HG02970 (cell line): ENCODE data around the gene FYCO1.

Experiments used
- ATAC-seq: cut with Tn5 transposase; IDR thresholded peaks from one replicate; pipeline ENCODE4 v1.9.1; 2021; ENCODE audit warnings: mild to moderate bottlenecking, moderate library complexity, moderate number of reproducible peaks; ENCODE audit not compliant: unreplicated experiment, low FRiP score

The FYCO1 gene

GRCh38 chr3:45922950-45923590 is 72.6 kb downstream of the FYCO1 start:
- no peak for ATAC-seq

DNA sequence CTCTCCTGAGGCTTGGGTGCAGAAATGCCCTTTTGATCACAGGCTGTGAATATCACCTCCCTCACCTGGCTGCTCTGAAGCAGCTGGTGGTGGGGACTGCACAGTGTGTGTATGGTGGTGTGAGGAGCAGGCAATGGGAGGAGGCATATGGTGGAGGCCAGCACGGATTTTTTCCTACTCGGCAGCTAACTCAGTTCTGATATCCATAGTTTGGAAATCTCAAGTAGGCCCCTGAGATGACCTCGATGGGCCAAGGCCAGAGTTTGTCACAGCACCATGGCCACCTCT is 73.6 kb downstream of the FYCO1 start:
- no peak for ATAC-seq

- no peak for ATAC-seq
Observed at GRCh38 chr3:45921158-45922038, 74.2 kb downstream of the FYCO1 start.

DNA sequence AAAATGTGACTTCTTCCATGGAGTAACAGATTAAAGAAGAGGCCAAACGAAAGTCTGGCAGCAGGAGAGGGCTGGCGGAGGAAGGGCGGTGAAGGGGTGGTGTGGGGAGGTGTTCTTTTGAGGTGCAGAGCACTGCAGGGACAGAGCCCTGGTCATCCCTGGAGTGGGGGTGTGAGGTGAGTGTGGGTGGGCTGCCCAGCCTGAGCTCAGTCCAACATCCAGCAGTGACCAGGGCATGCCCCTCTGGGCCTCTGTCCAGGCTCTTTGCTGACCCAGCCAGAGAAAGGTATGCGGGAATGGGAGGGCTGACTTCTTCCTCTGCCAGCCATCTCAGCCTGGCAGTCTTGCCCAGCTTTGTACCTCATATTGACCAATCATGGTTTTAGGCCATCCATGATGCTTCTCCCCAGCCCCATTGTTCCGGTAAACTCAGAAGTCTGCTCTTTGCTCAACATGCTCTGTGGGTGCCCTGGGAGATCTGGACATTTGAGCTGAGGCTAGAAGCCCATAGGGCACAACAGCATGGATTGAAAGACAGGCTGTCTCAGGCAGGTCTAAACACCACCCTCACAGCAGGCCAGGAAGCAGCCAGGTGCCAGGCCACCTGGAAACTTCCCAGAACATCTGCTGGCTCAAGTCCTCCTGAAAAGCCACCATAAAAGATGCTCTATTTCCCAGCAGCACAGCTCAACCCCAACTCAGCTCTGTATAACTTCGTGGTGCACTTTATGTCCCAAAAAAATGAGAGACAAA is 78.3 kb downstream of the FYCO1 start:
- ATAC-seq, result no peak

DNA sequence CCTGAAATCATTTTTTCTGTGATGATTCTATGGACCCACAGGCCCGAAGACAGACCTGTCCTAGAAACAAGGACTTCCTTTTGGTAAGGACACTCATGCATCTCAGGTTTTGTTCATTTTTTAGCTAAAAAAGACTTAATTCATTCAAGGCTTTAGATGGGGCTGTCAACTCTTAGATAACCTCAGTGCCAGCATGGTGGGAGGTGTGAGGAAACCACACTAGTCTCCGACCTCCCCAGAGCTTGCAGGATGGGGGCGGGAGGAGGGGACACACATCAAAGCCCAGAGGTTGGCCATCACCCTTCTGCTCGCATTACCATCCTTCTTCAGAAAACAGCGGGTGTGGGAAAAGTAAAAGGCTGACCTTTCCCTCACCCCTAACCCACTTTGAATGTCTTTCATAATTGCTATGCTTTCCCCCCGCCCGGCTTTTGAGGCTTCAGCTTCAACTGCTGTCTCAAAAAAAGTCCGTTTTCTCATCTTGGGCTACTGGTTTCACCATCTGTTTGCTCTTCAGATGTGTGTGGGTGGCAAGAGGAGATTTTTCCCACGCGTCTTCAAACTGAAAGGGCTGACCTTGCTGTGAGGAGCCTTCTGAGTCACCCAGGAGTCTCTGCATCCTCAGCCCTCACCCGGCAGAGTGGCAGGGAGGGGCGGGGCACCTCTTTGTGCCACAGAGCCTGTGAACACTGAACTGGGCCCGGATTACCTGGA is 79.9 kb downstream of the FYCO1 start:
- peak; percentile 83 for ATAC-seq

- no peak for ATAC-seq
Observed at GRCh38 chr3:45915059-45915439, 80.6 kb downstream of the FYCO1 start.

GRCh38 chr3:45914362-45915058 is 81.1 kb downstream of the FYCO1 start:
- no peak for ATAC-seq

DNA sequence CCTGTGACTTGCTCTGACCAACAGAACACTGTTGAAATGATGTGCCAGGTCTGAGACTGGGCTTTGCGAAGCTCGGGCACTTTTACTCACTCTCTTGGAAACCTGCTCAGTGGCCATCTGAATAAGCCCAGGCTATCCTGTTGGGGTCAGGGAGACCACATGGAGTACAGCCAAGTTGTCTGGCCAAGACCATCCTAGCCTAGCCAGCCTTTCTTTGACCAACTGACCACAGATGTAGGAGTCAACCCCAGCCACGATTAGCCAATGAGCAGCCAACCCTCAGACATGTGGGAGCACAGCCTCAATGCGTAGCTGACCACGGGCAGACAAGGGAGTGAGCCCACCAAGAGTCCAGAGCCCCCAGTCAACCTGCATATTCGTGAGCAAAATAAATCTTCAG is 83.2 kb downstream of the FYCO1 start:
- ATAC-seq, result no peak

- ATAC-seq, result no peak
Observed at GRCh38 chr3:45911511-45912226, 84.0 kb downstream of the FYCO1 start.

DNA sequence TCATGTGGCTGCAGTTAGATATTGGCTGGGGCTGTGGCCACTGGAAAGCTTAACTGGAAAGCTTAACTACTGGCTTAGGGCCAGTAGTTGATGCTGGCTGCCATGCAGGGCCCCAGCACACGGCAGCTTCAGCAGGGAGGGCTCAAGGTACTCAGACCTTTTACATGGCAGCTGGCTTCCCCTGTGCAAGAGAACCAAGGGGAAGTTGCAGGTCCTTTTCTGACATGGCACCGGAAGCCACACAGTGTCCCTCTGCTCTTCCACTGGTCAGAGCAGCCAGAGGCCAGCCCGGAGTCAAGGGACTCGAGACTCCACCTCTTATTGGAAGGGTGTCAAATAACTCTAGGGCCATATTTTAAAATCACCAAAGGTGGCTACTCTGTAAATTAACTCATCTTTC is 84.7 kb downstream of the FYCO1 start:
- ATAC-seq, result no peak

DNA sequence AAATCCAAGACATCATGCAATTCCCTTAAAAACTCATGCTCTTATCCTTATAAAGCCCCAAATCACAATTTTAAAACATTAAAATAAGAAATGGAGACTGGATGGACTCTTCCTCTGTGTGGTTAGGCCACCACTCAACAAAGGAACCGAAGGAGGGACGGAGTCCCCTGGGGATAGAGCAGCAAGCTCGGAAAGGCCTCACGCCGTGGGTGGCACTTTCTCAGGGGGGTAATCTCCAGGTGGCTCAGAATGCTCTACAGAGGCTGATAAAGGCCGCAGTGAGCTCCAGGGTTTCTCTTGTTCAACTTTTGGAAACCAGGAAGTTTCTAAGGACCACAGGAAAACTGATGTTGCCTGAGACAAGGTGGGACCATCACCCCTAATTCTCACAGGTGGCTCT is 86.1 kb downstream of the FYCO1 start:
- ATAC-seq, result no peak

GRCh38 chr3:45908761-45909160 is 86.9 kb downstream of the FYCO1 start:
- no peak for ATAC-seq

DNA sequence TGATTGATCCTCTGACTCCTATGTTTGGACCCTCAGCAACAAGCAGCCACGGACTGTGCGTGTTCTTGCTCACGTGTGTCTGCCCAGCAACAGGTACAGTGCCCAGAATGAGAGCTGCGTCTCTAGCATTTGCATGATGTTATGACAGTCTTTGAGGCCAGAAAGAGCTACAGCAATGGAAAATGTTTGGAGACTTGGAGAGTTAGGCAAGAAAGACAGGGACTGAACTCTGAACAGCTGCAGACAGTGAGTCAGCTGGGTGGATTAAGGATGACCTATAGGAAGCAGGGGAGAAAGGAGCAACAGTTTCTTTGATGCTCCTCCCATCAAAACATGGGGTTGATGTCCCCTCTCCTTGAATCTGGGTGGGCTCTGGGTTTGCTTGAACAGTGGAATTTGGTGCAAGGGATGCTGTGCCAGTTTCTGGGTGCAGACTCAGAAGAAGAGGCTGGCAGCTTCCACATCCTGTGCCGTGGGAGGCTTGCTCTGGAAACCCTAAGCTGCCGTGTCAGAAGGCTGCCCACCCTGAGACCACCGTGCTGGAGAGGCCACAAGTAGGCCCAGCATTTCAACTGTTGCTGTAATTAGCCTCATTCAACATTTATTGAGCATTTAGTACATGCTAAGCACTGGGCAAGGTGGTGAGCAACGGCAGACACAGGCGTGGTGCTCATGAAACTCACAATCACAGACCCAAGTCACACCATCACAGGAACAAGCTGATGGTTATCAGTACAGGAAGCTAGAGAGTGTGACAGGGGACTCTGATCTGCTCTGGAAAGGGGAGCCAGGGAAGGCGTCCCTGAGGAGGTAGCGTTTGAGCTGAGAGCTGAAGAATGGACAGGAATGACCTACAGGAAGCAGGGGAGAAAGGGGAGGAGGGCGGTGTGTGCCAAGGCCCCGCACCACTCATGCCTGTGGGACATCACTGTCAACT is 87.6 kb downstream of the FYCO1 start:
- no peak for ATAC-seq

DNA sequence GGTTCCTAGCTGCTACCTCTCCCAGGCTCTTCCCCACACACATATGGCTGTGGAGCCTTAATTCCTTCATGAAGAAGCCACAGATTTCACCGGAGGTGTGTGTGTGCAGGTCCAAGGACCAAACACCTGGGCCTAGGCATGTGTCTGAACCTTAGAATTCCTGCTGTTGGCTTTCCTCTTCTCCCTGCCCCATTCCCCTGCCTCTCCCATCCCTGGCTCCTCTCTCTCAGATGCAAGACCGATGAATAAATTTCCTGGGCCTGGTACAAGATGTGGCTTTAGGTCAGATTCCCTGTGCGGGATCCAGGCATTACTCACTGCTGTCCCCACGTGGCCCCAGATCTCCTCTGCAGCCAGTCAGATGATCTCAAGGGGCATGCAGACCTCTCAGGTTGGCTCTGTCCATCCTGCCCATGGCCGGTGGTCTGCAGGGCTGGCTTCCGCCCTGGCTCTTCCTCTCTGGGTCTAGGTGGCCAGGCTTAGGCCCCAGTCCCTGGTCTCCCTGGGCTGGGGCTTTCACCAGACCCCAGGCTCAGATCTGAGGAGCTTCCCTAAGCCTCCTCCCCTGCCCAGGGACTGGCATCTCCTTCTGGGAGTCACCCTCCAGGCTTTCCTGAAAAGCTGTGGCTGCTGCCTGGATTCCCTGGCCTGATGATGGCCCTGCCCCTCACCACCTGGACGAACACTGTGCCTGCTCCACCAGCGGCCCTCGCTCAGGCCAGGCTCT is 88.8 kb downstream of the FYCO1 start:
- no peak for ATAC-seq

GRCh38 chr3:45905755-45906154 is 89.9 kb downstream of the FYCO1 start:
- ATAC-seq, result no peak

DNA sequence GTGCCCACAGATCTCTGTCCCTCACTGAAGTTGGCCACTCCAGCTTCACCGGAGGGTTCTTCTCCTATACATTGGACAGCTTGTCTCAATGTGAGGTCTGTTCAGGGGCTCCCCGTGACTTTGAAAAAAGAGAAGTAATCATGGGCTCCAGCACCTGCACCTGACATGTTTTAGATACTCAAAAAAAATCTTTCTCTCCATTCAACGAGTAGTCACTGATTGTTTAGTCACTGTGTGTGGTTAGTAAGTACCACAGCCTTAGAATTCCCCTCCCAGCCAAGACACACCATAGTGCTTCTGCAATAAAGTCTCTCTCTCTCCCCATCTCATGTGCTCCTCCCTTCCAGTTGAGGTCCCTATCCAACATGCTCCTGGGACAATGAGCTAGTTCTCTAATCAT is 90.7 kb downstream of the FYCO1 start:
- ATAC-seq, result no peak

DNA sequence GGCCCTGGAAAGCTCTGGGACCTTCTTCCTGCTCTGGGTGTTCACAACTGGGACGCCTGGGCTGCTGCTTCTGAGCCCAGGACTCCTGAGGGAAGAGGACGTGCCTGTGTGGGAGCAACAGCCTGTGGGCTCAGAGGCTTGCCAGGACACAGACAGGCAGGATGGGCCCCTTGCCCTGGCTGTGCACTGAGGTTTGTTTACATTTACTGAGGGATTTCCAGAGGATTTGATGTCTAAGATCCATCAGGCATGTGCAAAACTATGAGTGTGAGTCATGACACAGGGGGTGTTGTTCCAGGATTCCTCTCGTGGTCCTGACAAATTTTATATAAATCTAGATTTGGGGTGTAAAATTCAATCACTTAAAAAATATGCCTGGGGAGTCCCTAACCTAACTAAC is 98.7 kb downstream of the FYCO1 start:
- ATAC-seq, result no peak
